H1 (cell line): ENCODE results near the gene RERG. TPM values are rescaled to one million over a fixed set of nuclear protein-coding genes. Genes with fewer than 3 reads are reported as not detected.

ENCODE experiments used
- CTCF ChIA-PET: fragments of 300-600 bp; sonication (Branson Sonifier 250); formaldehyde crosslinking; loops from one replicate; lab custom pipeline; 2021; ENCODE audit not compliant: partially characterized antibody; lab: Charles Lee
- POLR2A ChIA-PET: fragments of 300-600 bp; sonication (Branson Sonifier 250); formaldehyde crosslinking; loops from one replicate; lab custom pipeline; 2021; ENCODE audit warnings: inconsistent platforms; ENCODE audit not compliant: partially characterized antibody; lab: Charles Lee
- DNase-seq, 2 experiments: peaks; one replicate each; pipeline versions ENCODE4 v3.0.0 to v3.0.0-alpha.2; 2010 to 2022; ENCODE audit warnings: low spot score in 2 of 2, low read depth in 1 of 2, mixed read lengths in 1 of 2
- FAIRE-seq: peaks from 2 replicates; lab custom pipeline; 2011; peaks lifted over from hg19 to GRCh38; lab: Jason Lieb, UNC
- H2AFZ ChIP-seq: 2 replicates; pipeline ENCODE4 v1.8.1; 2012; ENCODE audit warnings: low read length, inconsistent platforms
- H2AK5ac ChIP-seq: 2 replicates; pipeline ENCODE4 v1.6.1; 2013; ENCODE audit warnings: low read depth, low read length
- H2BK120ac ChIP-seq: replicated peaks from 2 replicates; pipeline ENCODE3; 2013; ENCODE audit warnings: low read depth, low read length, inconsistent platforms
- H2BK12ac ChIP-seq: 2 replicates; pipeline ENCODE4 v1.6.1; 2013; ENCODE audit warnings: low read depth, low read length
- H2BK15ac ChIP-seq: 2 replicates; pipeline ENCODE4 v1.6.1; 2013; ENCODE audit warnings: low read length
- H2BK20ac ChIP-seq: 2 replicates; pipeline ENCODE4 v1.6.1; 2013; ENCODE audit warnings: low read length
- H2BK5ac ChIP-seq: 2 replicates; pipeline ENCODE4 v1.6.1; 2013; ENCODE audit warnings: low read depth, low read length
- H3K14ac ChIP-seq: 2 replicates; pipeline ENCODE4 v1.6.1; 2013; ENCODE audit warnings: inconsistent platforms; ENCODE audit not compliant: insufficient read length
- H3K18ac ChIP-seq: 2 replicates; pipeline ENCODE4 v1.6.1; 2013; ENCODE audit warnings: low read length; ENCODE audit errors: extremely low read depth
- H3K23ac ChIP-seq: 2 replicates; pipeline ENCODE4 v1.6.1; 2013; ENCODE audit warnings: inconsistent platforms; ENCODE audit not compliant: insufficient read length
- H3K23me2 ChIP-seq: 2 replicates; pipeline ENCODE4 v1.6.1; 2013; ENCODE audit warnings: low read depth, low read length
- H3K27ac ChIP-seq: 2 replicates; pipeline ENCODE4 v1.6.1; 2011; ENCODE audit warnings: low read depth, low read length, inconsistent platforms
- H3K27me3 ChIP-seq, 4 experiments: replicated peaks in 1 of 4; 1 replicate in 1 of 4; 2 replicates in 3 of 4; pipeline versions ENCODE4 v1.6.1 to v1.8.1; 2011 to 2013; ENCODE audit warnings: low read length in 3 of 4, mild to moderate bottlenecking in 3 of 4, inconsistent platforms in 2 of 4, mixed read lengths in 2 of 4, moderate library complexity in 1 of 4; ENCODE audit not compliant: control insufficient read depth in 3 of 4, insufficient read depth in 3 of 4; ENCODE audit errors: extremely low read depth in 1 of 4
- H3K36me3 ChIP-seq, 4 experiments: 2 replicates each; pipeline versions ENCODE4 v1.6.1 to v1.8.1; 2011 to 2013; ENCODE audit warnings: mild to moderate bottlenecking in 4 of 4, low read length in 3 of 4, moderate library complexity in 2 of 4, control low read depth in 1 of 4, inconsistent platforms in 1 of 4; ENCODE audit not compliant: insufficient read depth in 4 of 4, control insufficient read depth in 2 of 4
- H3K4ac ChIP-seq: replicated peaks from 2 replicates; pipeline ENCODE3; 2013; ENCODE audit warnings: low read length, low read depth, mixed read lengths, inconsistent platforms; ENCODE audit not compliant: insufficient read length
- H3K4me1 ChIP-seq, 4 experiments: replicated peaks in 1 of 4; 1 replicate in 1 of 4; 2 replicates in 3 of 4; pipeline versions ENCODE4 v1.6.1 to v1.8.1; 2011 to 2013; ENCODE audit warnings: low read length in 3 of 4, inconsistent platforms in 2 of 4, mixed read lengths in 1 of 4; ENCODE audit not compliant: insufficient read depth in 4 of 4, control insufficient read depth in 3 of 4
- H3K4me2 ChIP-seq, 2 experiments: 2 replicates each; pipeline versions ENCODE4 v1.6.1 to v1.8.1; 2011 to 2013; ENCODE audit warnings: low read depth in 2 of 2, low read length in 2 of 2, control low read depth in 1 of 2, inconsistent platforms in 1 of 2, mild to moderate bottlenecking in 1 of 2; ENCODE audit not compliant: insufficient read depth in 1 of 2
- H3K4me3 ChIP-seq, 4 experiments: fragments of 200-600, 300-600 bp in 1 of 4; sonication (generic), shearing (Covaris generic), sonication (Bioruptor Twin) in 1 of 4; 2 replicates each; pipeline versions ENCODE4 v1.5.1 to v1.8.1; 2011 to 2016; ENCODE audit warnings: low read length in 4 of 4, low read depth in 3 of 4, control low read depth in 2 of 4, inconsistent platforms in 2 of 4, mild to moderate bottlenecking in 2 of 4, mixed read lengths in 1 of 4, moderate library complexity in 1 of 4; ENCODE audit not compliant: insufficient read depth in 2 of 4; ENCODE audit errors: extremely low read depth in 1 of 4
- H3K56ac ChIP-seq: replicated peaks from 2 replicates; pipeline ENCODE3; 2013; ENCODE audit warnings: low read depth, mild to moderate bottlenecking, mixed read lengths, low read length, inconsistent platforms; ENCODE audit not compliant: insufficient read length
- H3K79me1 ChIP-seq: 2 replicates; pipeline ENCODE4 v1.6.1; 2013; ENCODE audit warnings: low read depth, low read length, control low read depth
- H3K79me2 ChIP-seq, 2 experiments: 2 replicates each; pipeline versions ENCODE4 v1.6.1 to v1.8.1; 2012 to 2013; ENCODE audit warnings: low read length in 2 of 2, mild to moderate bottlenecking in 2 of 2, inconsistent platforms in 1 of 2; ENCODE audit not compliant: insufficient read depth in 2 of 2, control insufficient read depth in 1 of 2
- H3K9ac ChIP-seq, 4 experiments: replicated peaks in 1 of 4; 1 replicate in 1 of 4; 2 replicates in 3 of 4; pipeline versions ENCODE4 v1.6.1 to v1.8.1; 2011 to 2013; ENCODE audit warnings: low read depth in 3 of 4, low read length in 3 of 4, control low read depth in 2 of 4, mild to moderate bottlenecking in 2 of 4, moderate library complexity in 2 of 4, inconsistent platforms in 1 of 4; ENCODE audit errors: extremely low read depth in 1 of 4
- H3K9me3 ChIP-seq, 2 experiments: 2 replicates each; pipeline versions ENCODE4 v1.6.1 to v1.8.1; 2012 to 2013; ENCODE audit warnings: mild to moderate bottlenecking in 2 of 2, moderate library complexity in 2 of 2, control low read depth in 1 of 2, inconsistent platforms in 1 of 2, low read depth in 1 of 2, low read length in 1 of 2, mixed read lengths in 1 of 2; ENCODE audit not compliant: insufficient read depth in 2 of 2
- H4K20me1 ChIP-seq, 2 experiments: replicated peaks in 1 of 2; 2 replicates each; pipeline versions ENCODE3 to v1.8.1; 2011 to 2013; ENCODE audit warnings: inconsistent platforms in 2 of 2, low read length in 2 of 2, mild to moderate bottlenecking in 1 of 2; ENCODE audit not compliant: insufficient read depth in 2 of 2, control insufficient read depth in 1 of 2
- H4K5ac ChIP-seq: 2 replicates; pipeline ENCODE4 v1.6.1; 2013; ENCODE audit warnings: low read length, low read depth, mixed read lengths, inconsistent platforms; ENCODE audit not compliant: insufficient read length
- H4K8ac ChIP-seq: 2 replicates; pipeline ENCODE4 v1.8.0; 2013; ENCODE audit warnings: mild to moderate bottlenecking, moderate library complexity, low read length, inconsistent platforms; ENCODE audit not compliant: insufficient read depth; ENCODE audit errors: extremely low read depth
- H4K91ac ChIP-seq: replicated peaks from 2 replicates; pipeline ENCODE3; 2013; ENCODE audit warnings: low read length, mixed read lengths, inconsistent platforms; ENCODE audit not compliant: insufficient read length
- CBX8 ChIP-seq: fragments of 300-800, 300-1000 bp; sonication (generic); IDR thresholded peaks from 2 replicates; pipeline ENCODE4 v1.7.1; 2016; ENCODE audit warnings: low read depth, low read length, borderline replicate concordance
- EGR1 ChIP-seq: IDR thresholded peaks from 2 replicates; pipeline ENCODE4 v1.6.1; 2011; ENCODE audit warnings: low read depth, low read length, borderline replicate concordance
- GABPA ChIP-seq: IDR thresholded peaks from 2 replicates; pipeline ENCODE4 v1.6.1; 2011; ENCODE audit warnings: mild to moderate bottlenecking, low read length, moderate library complexity, borderline replicate concordance; ENCODE audit not compliant: insufficient read depth
- KDM4A ChIP-seq: IDR thresholded peaks from one replicate; pipeline ENCODE4 v1.7.1; 2012; ENCODE audit warnings: low read depth, mild to moderate bottlenecking, moderate library complexity, low read length, inconsistent platforms; ENCODE audit not compliant: severe bottlenecking
- SAP30 ChIP-seq: fragments of 300-600 bp; sonication (generic); IDR thresholded peaks from 2 replicates; pipeline ENCODE4 v1.7.1; 2012; ENCODE audit warnings: low read length, moderate library complexity, mild to moderate bottlenecking, inconsistent platforms; ENCODE audit not compliant: insufficient read depth, insufficient replicate concordance
- SIN3A ChIP-seq, 2 experiments: IDR thresholded peaks in 1 of 2; conservative IDR thresholded peaks in 1 of 2; 2 replicates each; pipeline ENCODE4 v1.6.1; 2011 to 2012; ENCODE audit warnings: low read length in 2 of 2, improper control_type of control experiment in 1 of 2, low read depth in 1 of 2, mild to moderate bottlenecking in 1 of 2
- SIRT6 ChIP-seq: IDR thresholded peaks from one replicate; pipeline ENCODE4 v1.7.1; 2012; ENCODE audit warnings: low read length, inconsistent platforms
- SP4 ChIP-seq: IDR thresholded peaks from 2 replicates; pipeline ENCODE4 v1.6.1; 2012; ENCODE audit warnings: low read length, inconsistent platforms
- SRF ChIP-seq: IDR thresholded peaks from 2 replicates; pipeline ENCODE4 v1.6.1; 2011; ENCODE audit warnings: mild to moderate bottlenecking, low read depth, low read length, moderate library complexity
- TAF1 ChIP-seq: IDR thresholded peaks from 2 replicates; pipeline ENCODE4 v1.6.1; 2011; ENCODE audit warnings: mild to moderate bottlenecking, low read depth, low read length
- TCF12 ChIP-seq: IDR thresholded peaks from 2 replicates; pipeline ENCODE4 v1.6.1; 2011; ENCODE audit warnings: low read depth, mild to moderate bottlenecking, low read length
- YY1 ChIP-seq: IDR thresholded peaks from 2 replicates; pipeline ENCODE4 v1.6.1; 2011; ENCODE audit warnings: low read depth, mild to moderate bottlenecking, low read length
- whole genome bisulfite sequencing, 2 experiments: shearing (Covaris generic) in 1 of 2; methylation state at CpG; one replicate each; pipeline versions ENCODE4 v1.1.6 to v1.1.7; 2013 to 2015; ENCODE audit warnings: low lambda C conversion rate in 2 of 2, mixed read lengths in 2 of 2, inconsistent platforms in 1 of 2, low coverage in 1 of 2, missing lambda C conversion rate in 1 of 2; ENCODE audit not compliant: insufficient replicate concordance in 2 of 2, insufficient coverage in 1 of 2, insufficient read length in 1 of 2; ENCODE audit errors: extremely low coverage in 1 of 2, missing lambda C conversion rate in 1 of 2; 5-methylcytosine and 5-hydroxymethylcytosine counted together
- polyA plus RNA-seq, 7 experiments: library from polyadenylated mRNA; depleted of rRNA in 3 of 7; stranded (reverse) in 5 of 7; unstranded in 2 of 7; fragments of >200 nt in 5 of 7; fragments of 200-250 nt in 2 of 7; gene quantifications; 1 replicate in 5 of 7; 2 replicates in 1 of 7; 4 replicates in 1 of 7; pipeline versions ENCODE4 v1.2.1 to v1.2.3, GENCODE V29; 2011 to 2013; ENCODE audit warnings: missing spikeins in 2 of 7, mixed read lengths in 2 of 7
- total RNA-seq: library from RNA; stranded (reverse); fragmentation: NEBNext Ultra II Directional; extraction: Animal tissue kit (Norgen Biotek cat#: 25700); gene quantifications from 2 replicates; pipeline ENCODE4 v1.2.1, GENCODE V29; 2021
- TF ChIP-seq, protein P1 (sequence below): IDR thresholded peaks from 2 replicates; pipeline ENCODE4 v1.6.1; 2012; ENCODE audit warnings: low read length, inconsistent platforms

RERG gene
- total and polyA plus RNA-seq, 2 of the 8 experiments (the other 6 are each of a cell fraction or from before 2014, with no cell fraction given): 0.12 to 0.86 TPM

DNA sequence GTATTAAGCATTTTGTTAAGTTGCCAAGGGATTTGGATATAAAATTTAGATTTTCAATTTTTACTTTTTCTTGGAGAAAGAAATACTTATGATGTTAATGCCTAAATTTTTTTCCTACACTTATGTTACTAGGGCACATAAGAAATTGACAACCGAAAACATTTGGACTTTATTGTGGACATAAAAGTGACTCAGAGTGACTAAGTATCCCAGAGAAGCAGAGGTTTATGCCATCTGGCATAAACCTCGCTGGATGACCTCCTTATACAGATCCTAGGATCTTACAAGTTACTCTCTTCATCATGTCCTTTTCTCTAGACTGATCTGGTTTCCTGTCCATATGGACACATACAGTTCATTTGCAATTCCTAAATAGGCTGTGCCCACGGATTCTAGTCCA, 89.8 kb downstream of the RERG start:
- no peak for DNase-seq
- Histone ChIP-seq H4K91ac (no peak overlapping the region), H3K36me3 (no peaks in the 10 kb centered on the region)
- TF ChIP-seq SP4 (no peak), CBX8 (no peak), SIN3A (conservative IDR thresholded peaks at IDR 0.05 in 1 of 2, IDR thresholded peaks at IDR 0.05 in 1 of 2; ENCODE audit: low read depth in 1 of 2, low read length in 2 of 2) (no peak), GABPA (no peak), EGR1 (no peak), KDM4A (no peak), TAF1 (no peak), SAP30 (no peak), TCF12 (no peak), SIRT6 (no peak), SRF (no peak), YY1 (no peak)
- TF ChIP-seq, protein P1, sequence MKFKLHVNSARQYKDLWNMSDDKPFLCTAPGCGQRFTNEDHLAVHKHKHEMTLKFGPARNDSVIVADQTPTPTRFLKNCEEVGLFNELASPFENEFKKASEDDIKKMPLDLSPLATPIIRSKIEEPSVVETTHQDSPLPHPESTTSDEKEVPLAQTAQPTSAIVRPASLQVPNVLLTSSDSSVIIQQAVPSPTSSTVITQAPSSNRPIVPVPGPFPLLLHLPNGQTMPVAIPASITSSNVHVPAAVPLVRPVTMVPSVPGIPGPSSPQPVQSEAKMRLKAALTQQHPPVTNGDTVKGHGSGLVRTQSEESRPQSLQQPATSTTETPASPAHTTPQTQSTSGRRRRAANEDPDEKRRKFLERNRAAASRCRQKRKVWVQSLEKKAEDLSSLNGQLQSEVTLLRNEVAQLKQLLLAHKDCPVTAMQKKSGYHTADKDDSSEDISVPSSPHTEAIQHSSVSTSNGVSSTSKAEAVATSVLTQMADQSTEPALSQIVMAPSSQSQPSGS: no peak

More for the DNA sequence above, 89.8 kb downstream of the RERG start:
- Histone ChIP-seq H4K8ac (no peak overlapping the region), H3K4me3 (no peak overlapping the region), H2BK120ac (no peak overlapping the region), H3K4ac (no peak overlapping the region), H3K79me1 (no peaks in the 10 kb centered on the region), H2BK15ac (no peak overlapping the region), H2BK5ac (no peak overlapping the region), H3K18ac (no peak overlapping the region), H3K27me3 (no peaks in the 10 kb centered on the region), H4K20me1 (no peaks in the 10 kb centered on the region), H4K5ac (no peak overlapping the region), H3K9me3 (no peaks in the 10 kb centered on the region), H2BK20ac (no peak overlapping the region), H3K27ac (no peak overlapping the region), H3K23ac (no peak overlapping the region), H2AK5ac (no peak overlapping the region), H3K14ac (no peak overlapping the region), H3K79me2 (no peaks in the 10 kb centered on the region), H3K4me1 (no peaks in the 10 kb centered on the region), H3K4me2 (no peak overlapping the region), H2AFZ (no peak overlapping the region), H3K23me2 (no peaks in the 10 kb centered on the region), H3K56ac (no peak overlapping the region), H2BK12ac (no peak overlapping the region), H3K9ac (no peak overlapping the region)
- 82% methylated on average over 3 of the region's 3 CpGs; no CpG with 5 or more reads in 1 of the 2 experiments for WGBS, 2 experiments
- ChIA-PET POLR2A (no interaction called here), CTCF (interaction anchor here (0.8 kb wide), 1 partner anchor 19 kb away, joined by 3 read pairs; no protein-coding TSS in a partner anchor)
- no peak for FAIRE-seq
